HG03460 (cell line): ENCODE measurements around the gene INSYN2B.
"Not testable (repeated sequence)": the region's sequence is repeated elsewhere in the genome, so short reads cannot be mapped to it uniquely, and the experiment has no call there.

Experiments used
- ATAC-seq: cut with Tn5 transposase; IDR thresholded peaks from one replicate; pipeline ENCODE4 v1.9.1; 2021; ENCODE audit not compliant: unreplicated experiment

The INSYN2B gene

GRCh38 chr5:169973056-169973455, 7.2 kb downstream of the INSYN2B start:
- no peak for ATAC-seq

DNA sequence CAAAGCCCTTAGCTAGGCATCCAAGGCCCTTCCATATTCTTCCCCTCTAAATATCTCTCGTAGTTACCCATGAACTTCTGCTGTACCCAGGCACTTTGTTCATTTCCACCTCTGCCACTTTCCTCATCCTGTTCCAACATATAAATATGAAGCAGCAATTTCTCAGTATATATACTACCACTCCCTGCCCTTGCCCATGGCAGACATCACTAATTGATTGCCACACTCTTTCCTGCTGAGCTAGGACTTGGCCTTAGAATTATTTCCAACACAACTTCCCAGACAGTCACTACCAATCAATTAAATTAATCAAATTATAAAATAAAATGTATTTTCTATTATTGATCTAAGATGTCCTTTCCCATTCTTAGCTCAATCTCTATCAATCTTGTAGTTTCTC, 8.5 kb downstream of the INSYN2B start:
- no peak for ATAC-seq

GRCh38 chr5:169970911-169971765, 9.2 kb downstream of the INSYN2B start:
- ATAC-seq = no peak

DNA sequence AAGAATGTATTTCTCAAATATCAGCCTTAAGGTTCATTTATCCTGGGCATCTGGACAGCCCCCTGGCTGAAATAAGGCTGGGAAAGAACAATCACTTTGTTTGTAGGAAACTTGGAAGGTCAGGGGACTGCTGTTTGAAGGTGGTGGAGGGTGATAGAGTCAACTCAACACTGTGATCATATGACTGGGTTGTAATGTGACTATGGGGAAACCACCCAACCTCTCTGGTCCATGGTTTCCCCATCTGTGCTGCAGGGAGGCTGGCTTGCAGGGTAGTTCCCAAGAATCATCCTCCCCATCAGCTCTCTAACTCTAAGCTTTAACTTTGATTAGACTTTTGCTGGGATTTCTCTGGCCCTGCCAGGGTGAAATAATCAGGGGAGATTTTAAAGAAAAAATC, 10.0 kb downstream of the INSYN2B start:
- ATAC-seq = no peak

- ATAC-seq = no peak
These were observed 16.0 kb downstream of the INSYN2B start for GRCh38 chr5:169964246-169964645.

DNA sequence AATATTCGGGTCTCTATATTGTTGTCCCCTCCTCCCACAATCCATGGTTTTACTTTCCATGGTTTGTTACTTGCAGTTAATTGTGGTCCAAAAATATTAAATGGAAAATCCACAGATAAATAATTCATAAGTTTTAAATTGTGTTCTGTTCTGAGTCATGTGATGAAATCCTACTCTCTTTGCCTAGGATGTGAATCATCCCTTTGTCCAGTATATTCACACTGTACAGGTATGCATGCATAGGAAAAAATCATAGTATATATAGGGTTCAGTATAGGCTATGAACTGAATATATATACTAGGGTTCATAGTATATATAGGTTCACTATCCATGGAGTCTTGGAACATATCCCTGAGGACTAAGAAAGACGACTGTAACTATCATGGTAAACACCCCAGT, 19.6 kb downstream of the INSYN2B start:
- ATAC-seq = no peak

GRCh38 chr5:169958278-169958677, 22.0 kb downstream of the INSYN2B start:
- no peak for ATAC-seq

- ATAC-seq = no peak
These were observed 23.5 kb downstream of the INSYN2B start for GRCh38 chr5:169956756-169957155.

DNA sequence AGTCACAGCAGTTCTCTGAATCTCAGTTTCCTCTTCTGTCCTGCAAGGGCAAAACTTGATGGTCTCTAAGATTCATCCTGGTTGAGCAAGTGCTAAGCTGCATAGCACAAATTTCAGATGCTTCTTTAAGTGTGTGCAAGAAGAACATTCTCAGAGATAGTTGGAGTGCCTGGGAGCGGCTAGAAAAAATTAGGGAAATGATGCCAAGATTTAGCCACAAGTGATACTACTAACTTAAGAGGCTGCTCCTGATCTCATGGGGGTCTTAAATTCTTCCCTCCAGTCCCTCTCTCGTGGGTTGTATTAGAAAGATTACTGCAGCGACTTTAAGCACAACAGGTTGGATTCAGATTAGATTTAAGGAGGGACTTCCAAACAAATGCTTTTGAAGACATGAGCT, 24.2 kb downstream of the INSYN2B start:
- ATAC-seq = no peak

GRCh38 chr5:169954786-169955185, 25.5 kb downstream of the INSYN2B start:
- ATAC-seq = no peak

DNA sequence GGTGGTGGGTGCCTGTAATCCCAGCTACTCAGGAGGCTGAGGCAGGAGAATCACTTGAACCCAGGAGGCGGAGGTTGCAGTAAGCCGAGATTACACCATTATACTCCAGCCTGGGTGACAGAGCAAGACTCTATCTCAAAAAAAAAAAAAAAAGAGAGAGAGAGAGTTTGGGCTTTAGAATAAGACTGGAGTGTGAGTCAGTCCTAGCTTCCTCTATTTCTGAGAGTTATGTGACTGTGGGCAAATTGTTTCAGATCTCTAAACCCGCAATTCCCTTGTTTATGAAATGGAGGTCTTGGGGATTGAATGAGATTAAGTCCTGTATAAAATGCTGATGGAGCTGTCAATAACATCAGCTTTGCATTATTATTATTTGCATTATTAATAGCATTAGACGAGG, 27.1 kb downstream of the INSYN2B start:
- ATAC-seq = not testable (repeated sequence)

- ATAC-seq = no peak
These were observed 30.0 kb downstream of the INSYN2B start for GRCh38 chr5:169950333-169950732.

DNA sequence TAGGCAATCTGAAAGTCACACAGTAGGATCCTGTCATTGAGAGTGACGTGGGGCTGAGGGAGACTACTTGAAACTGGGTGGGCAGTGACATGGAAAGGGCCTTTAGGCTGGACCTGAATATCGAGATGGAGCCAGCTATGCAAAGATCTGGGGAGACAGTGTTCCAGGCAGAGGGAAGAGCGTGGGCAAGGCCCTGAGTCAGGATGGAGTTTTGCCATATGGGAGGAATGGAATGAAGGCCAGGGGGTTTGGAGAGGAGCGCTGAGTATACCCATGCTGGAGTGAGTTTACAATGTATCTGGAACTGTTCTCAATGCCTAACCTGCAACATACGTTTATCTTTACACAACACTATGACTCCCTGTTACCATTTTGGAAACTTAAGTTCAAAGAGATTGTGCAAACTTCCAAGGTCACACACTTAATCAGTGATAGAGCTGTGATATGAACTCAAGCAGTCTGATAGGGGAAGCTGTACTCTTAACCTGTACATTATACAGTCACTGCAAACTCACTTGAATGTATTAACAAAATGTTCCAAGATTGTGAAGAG, 33.5 kb downstream of the INSYN2B start:
- ATAC-seq = no peak

- no peak for ATAC-seq
These were observed 34.4 kb downstream of the INSYN2B start for GRCh38 chr5:169945831-169946261.

DNA sequence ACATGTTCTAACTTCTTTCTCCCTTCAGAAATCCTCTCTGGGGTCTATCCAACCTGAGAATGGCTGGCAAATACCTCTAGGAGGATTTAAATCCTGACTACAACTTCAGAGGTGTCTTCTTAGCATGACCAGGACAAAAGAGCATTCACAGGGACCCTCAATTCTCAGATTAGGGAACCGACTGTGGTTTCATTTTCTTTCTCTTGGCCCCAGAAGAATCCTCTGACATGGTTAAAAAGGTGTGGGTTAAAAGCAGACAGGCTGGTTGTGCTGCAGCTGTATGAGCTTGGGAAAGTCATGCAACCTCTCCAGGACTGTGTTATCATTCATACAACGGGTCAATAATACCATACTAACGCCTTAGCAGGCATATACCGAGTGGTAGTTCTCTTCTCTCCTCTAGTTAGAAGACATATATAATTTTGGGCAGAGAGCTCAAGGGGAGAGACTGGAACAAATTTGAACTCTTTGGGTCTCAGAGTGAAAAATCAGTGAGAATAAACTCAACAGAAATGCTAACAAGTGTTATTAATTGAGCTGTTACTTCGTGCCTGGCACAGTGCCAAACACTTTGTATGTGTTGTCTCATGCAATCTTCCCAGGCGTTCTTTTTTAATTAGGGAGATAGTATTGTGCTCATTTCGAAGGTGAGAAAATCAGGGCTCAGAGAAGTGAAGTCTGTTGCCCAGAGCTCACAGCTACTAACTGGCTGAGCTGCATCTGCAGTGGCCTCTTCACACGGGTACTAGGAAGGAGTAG, 35.2 kb downstream of the INSYN2B start:
- no peak for ATAC-seq

- no peak for ATAC-seq
These were observed 36.2 kb downstream of the INSYN2B start for GRCh38 chr5:169944115-169944514.

- no peak for ATAC-seq
These were observed 37.3 kb downstream of the INSYN2B start for GRCh38 chr5:169943026-169943425.

DNA sequence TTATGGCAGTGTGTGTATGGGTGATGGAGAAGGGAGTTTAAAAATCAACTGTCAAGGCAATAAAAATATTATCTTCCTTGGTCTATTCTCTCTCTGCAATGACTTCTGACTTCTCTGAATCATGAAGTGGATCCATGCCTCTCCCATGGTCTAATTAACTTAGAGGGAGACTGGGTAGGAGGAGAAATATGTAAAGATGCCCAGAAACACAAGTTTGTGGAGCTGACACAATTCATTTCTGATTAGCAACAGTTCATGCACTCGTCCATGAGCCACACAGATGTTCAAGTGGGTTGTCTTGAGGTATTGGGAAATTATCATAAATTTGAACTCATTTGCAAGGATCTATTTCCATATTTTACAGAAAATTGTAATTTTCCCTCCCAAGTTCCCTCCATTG, 38.1 kb downstream of the INSYN2B start:
- no peak for ATAC-seq

GRCh38 chr5:169941542-169941941, 38.8 kb downstream of the INSYN2B start:
- ATAC-seq = no peak

GRCh38 chr5:169939731-169940130, 40.6 kb downstream of the INSYN2B start:
- ATAC-seq = no peak

DNA sequence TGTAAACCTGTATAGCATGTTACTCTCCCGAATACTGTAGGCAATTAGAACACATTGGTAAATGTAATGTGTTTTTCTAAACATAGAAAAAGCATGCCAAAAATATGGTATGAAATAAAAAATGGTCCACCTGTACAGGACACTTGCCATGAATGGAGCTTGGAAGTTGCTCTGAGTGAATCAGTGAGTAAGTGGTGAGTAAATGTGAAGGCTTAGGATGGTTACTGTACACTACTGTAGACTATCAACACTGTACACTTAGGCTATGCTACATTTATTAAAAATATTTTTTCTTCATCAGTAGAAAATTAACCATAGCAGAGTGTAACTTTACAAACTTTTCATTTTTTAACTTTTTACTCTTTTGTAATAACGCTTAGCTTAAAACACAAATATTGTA, 41.9 kb downstream of the INSYN2B start:
- no peak for ATAC-seq

DNA sequence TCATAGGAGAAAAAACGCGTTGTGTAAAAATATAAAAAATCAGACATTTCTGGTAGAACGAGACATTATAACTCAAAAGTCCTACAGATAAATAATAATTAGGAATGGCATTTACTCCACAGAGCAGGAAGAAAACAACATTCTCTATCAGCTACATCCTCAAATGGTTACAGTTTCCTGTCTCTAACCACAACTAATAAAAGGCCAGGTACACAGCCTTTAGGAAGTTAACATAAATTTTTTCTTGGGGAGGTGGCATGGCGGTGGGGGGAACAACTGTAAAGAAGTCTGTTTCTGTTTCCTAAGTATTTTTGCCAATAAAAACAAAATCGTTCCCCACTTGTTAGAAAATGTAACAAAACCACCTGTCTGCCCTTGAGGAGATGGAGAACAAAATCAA, 44.5 kb downstream of the INSYN2B start:
- ATAC-seq = no peak
